ENCODE results near the gene EGFR.

The EGFR gene

GRCh38 chr7:55109404-55110167 is 90.8 kb downstream of the EGFR start:
- Histone ChIP-seq H3K27me3 (ENCODE audit: insufficient read depth, low read length, poor library complexity) (peaks cover 14% of the 10 kb centered on the region), H3K4me1 (ENCODE audit: insufficient read depth, low read length) (no peaks in the 10 kb centered on the region), H3K9me3 (ENCODE audit: insufficient read depth, low read length, severe bottlenecking) (no peaks in the 10 kb centered on the region), H3K4me3 (ENCODE audit: low read depth in 1 of 2, low read length in 2 of 2) (no peak overlapping the region), H2AFZ (ENCODE audit: low read depth, low read length) (no peak overlapping the region), H3K79me2 (ENCODE audit: insufficient read depth, low read length) (no peaks in the 10 kb centered on the region), H3K4me2 (ENCODE audit: insufficient read depth, low read length) (no peak overlapping the region), H3K27ac (ENCODE audit: low read length) (no peak overlapping the region), H4K20me1 (ENCODE audit: insufficient read depth, low read length) (no peaks in the 10 kb centered on the region; the same call in 1 of the 2 replicates), H3K36me3 (ENCODE audit: insufficient read depth, low read length) (no peaks in the 10 kb centered on the region), H3K9ac (ENCODE audit: low read depth, low read length) (no peak overlapping the region)
- no peak for DNase-seq
- ATAC-seq (ENCODE audit: insufficient read depth, low read depth): no peak
- TF ChIP-seq EZH2 (IDR thresholded peaks at IDR 0.05; ENCODE audit: borderline replicate concordance, low read depth, low read length, severe bottlenecking) (no peak), CTCF (IDR thresholded peaks at IDR 0.05; ENCODE audit: borderline replicate concordance, extremely low read depth, low read length, poor library complexity, severe bottlenecking) (no peak)

GRCh38 chr7:55110282-55110992 is 91.6 kb downstream of the EGFR start:
- DNase-seq: no peak
- no peak overlapping the region for H3K27ac ChIP-seq (ENCODE audit: low read length)

GRCh38 chr7:55110993-55111361 is 92.2 kb downstream of the EGFR start:
- H3K27ac ChIP-seq (ENCODE audit: low read length): no peak overlapping the region
- H3K79me2 ChIP-seq (ENCODE audit: insufficient read depth, low read length): no peaks in the 10 kb centered on the region
- H3K4me3 ChIP-seq (ENCODE audit: low read depth in 1 of 2, low read length in 2 of 2): no peak overlapping the region
- H4K20me1 ChIP-seq (ENCODE audit: insufficient read depth, low read length): no peaks in the 10 kb centered on the region; the same call in 1 of the 2 replicates
- H2AFZ ChIP-seq (ENCODE audit: low read depth, low read length): no peak overlapping the region
- no peaks in the 10 kb centered on the region for H3K4me1 ChIP-seq (ENCODE audit: insufficient read depth, low read length)
- no peak overlapping the region for H3K9ac ChIP-seq (ENCODE audit: low read depth, low read length)
- DNase-seq (no peak), ATAC-seq (ENCODE audit: insufficient read depth, low read depth) (no peak)
- no peaks in the 10 kb centered on the region for H3K36me3 ChIP-seq (ENCODE audit: insufficient read depth, low read length)
- no peak for TF ChIP-seq EZH2 (IDR thresholded peaks at IDR 0.05; ENCODE audit: borderline replicate concordance, low read depth, low read length, severe bottlenecking)
- TF ChIP-seq CTCF (IDR thresholded peaks at IDR 0.05; ENCODE audit: borderline replicate concordance, extremely low read depth, low read length, poor library complexity, severe bottlenecking): no peak
- no peak overlapping the region for H3K4me2 ChIP-seq (ENCODE audit: insufficient read depth, low read length)
- H3K9me3 ChIP-seq (ENCODE audit: insufficient read depth, low read length, severe bottlenecking): no peaks in the 10 kb centered on the region
- H3K27me3 ChIP-seq (ENCODE audit: insufficient read depth, low read length, poor library complexity): peaks cover 14% of the 10 kb centered on the region

More at GRCh38 chr7:55110282-55110992, 91.6 kb downstream of the EGFR start:
- Histone ChIP-seq H2AFZ (ENCODE audit: low read depth, low read length) (no peak overlapping the region), H4K20me1 (ENCODE audit: insufficient read depth, low read length) (no peaks in the 10 kb centered on the region; the same call in 1 of the 2 replicates), H3K9me3 (ENCODE audit: insufficient read depth, low read length, severe bottlenecking) (no peaks in the 10 kb centered on the region), H3K4me2 (ENCODE audit: insufficient read depth, low read length) (no peak overlapping the region), H3K79me2 (ENCODE audit: insufficient read depth, low read length) (no peaks in the 10 kb centered on the region), H3K4me1 (ENCODE audit: insufficient read depth, low read length) (no peaks in the 10 kb centered on the region), H3K4me3 (ENCODE audit: low read depth in 1 of 2, low read length in 2 of 2) (no peak overlapping the region), H3K9ac (ENCODE audit: low read depth, low read length) (no peak overlapping the region), H3K27me3 (ENCODE audit: insufficient read depth, low read length, poor library complexity) (peaks cover 14% of the 10 kb centered on the region), H3K36me3 (ENCODE audit: insufficient read depth, low read length) (no peaks in the 10 kb centered on the region)
- TF ChIP-seq EZH2 (IDR thresholded peaks at IDR 0.05; ENCODE audit: borderline replicate concordance, low read depth, low read length, severe bottlenecking) (no peak), CTCF (IDR thresholded peaks at IDR 0.05; ENCODE audit: borderline replicate concordance, extremely low read depth, low read length, poor library complexity, severe bottlenecking) (no peak)
- no peak for ATAC-seq (ENCODE audit: insufficient read depth, low read depth)
